CD4-positive, alpha-beta T cell treated with Interleukin-1 beta for 1 hour (primary cell): ENCODE measurements around the gene CST4.
A peak's percentile ranks its signal among the peaks of the same experiment; 100 is the strongest.
"Not testable (repeated sequence)": the region's sequence is repeated elsewhere in the genome, so short reads cannot be mapped to it uniquely, and the experiment has no call there.

Experiments
- DNase-seq, 2 donors: peaks; one replicate each; pipeline ENCODE4 v3.0.0-alpha.2; 2020 to 2022

Gene CST4

DNA sequence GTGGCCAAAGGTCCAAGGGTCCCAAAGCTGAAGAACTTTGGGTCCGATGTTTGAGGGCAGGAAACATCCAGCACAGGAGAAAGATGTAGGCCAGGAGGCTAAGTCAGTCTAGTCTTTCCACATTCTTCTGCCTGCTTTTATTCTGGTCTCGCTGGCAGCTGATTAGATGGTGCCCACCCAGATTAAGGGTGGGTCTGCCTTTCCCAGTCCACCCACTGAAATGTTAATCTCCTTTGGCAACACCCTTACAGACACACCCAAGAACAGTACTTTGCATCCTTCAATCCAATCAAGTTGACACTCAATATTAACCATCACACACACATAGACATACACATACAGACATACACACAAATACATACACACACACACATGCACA, 29.2 kb downstream of the CST4 start:
- not testable (repeated sequence) for DNase-seq

- no peak for DNase-seq
These were observed 29.7 kb downstream of the CST4 start for GRCh38 chr20:23658989-23659609.

DNA sequence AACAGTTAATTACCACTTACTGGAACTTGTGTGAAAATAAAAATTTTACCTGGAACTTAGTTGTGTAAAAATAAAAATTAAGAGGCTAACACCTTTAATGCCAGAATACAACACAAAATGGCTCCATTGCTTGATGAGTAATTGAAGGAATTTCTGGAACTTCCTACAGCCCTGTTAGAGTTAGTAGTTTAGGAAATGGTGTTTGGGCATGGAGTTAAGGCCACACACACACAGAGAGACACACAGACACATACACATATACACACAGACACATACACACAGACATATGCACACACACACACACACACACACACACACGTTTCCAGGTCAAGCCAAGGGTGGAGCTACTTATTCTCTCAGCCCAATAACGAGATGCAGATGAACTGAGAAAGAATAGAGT, 30.5 kb downstream of the CST4 start:
- no peak for DNase-seq

DNA sequence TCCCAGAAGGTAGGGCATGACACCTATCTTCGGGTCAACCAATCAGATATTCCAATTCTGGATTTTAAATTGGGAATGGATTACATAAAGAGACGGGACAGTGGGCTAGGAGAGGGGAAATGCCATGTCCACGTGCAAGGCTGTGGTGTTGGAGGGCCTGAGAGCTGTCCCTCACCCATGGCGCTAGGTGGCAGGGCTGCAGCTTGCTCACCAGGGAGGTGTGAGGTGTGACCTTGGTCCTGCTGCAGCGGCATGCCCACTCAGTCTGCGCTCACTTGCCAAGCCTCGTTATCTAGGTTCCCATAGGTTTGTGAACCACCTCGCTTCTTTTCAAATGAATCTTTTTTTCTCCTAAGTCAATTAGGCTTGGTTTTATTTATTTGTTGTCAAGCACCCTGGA, 31.6 kb downstream of the CST4 start:
- no peak for DNase-seq

GRCh38 chr20:23656372-23656771, 32.5 kb downstream of the CST4 start:
- no peak for DNase-seq

GRCh38 chr20:23655491-23656211, 33.2 kb downstream of the CST4 start:
- DNase-seq: peak; percentile 6 to 47

- no peak for DNase-seq
These were observed 34.1 kb downstream of the CST4 start for GRCh38 chr20:23654717-23655116.

DNA sequence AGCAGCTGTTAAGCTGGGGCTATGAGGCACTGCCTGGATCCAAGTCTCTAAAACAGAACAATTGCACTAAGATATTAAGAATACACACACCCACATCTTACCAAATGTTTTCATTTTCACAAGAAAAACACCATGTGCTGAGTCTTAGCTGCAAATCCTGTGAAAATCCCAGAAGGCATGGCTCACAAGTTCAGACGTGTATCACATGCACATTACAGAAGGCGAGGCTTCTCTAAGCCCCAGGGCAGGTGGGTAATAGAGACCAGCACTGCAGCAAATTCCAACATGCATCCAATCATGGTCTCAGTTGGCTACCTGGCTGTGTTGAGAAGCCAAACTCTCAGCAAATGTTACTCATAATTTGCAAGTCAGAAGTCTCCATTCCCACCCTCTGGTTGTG, 34.8 kb downstream of the CST4 start:
- no peak for DNase-seq

DNA sequence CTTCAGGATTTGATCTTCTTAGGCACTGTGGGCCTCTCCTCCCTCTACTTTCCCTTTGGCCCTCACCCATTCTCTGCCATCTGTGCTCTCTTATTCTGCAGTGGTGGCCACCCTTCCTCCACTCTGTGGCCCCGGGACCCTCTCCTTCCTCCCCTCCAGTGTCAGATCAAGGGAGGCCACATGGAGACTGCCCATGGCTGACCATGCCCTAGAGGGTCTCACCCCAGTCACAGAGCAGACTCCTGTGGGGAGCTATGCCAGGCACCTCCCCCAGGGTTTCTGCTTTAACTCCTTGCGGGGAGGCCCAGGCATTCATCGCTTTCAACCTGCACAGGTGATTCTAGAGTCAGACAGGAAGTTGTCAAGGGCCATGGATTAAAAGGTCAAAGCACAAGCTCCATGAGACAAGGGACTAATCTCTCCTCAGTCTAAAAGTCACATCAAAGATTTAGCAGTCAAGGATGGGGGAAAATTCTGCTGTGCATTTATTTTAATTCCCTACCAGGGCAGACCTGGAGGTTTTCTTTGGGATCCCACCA, 35.4 kb downstream of the CST4 start:
- DNase-seq: no peak

GRCh38 chr20:23652926-23653325, 35.9 kb downstream of the CST4 start:
- DNase-seq: no peak

DNA sequence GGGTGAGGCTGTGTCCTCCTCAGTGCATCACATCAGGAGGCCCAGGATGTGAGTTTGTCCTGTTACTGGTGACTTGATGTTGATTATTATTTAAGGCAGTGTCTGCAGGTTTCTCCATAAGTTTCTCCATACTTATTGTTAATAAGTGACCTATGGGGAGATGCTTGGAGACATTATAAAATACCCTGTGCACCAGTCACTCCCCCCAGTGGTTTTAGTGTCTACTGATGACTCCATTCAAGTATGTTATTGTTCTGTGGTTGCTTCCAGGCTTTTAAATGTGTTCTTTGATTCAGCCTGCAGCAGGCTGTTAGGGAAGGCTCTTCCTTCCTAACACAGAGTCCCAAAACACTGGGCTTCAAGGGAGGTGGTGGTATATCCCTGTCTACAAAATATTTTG, 36.5 kb downstream of the CST4 start:
- no peak for DNase-seq

DNA sequence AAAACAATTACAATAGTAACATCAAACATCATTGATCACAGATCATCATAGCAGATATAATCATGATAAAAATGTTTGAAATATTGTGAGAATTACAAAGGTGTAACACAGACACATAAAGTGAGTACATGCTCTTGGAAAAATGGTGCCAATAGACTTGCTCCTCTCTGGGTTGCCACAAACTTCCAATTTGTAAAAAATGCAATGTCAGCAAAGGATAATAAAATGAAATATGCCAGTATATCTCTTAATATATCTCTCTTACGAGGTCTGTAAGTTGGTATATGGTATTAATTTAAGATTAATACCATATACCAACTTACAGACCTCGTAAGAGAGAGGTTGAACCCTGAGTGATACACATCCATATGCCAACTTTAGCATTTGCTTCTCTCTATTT, 37.7 kb downstream of the CST4 start:
- no peak for DNase-seq

DNA sequence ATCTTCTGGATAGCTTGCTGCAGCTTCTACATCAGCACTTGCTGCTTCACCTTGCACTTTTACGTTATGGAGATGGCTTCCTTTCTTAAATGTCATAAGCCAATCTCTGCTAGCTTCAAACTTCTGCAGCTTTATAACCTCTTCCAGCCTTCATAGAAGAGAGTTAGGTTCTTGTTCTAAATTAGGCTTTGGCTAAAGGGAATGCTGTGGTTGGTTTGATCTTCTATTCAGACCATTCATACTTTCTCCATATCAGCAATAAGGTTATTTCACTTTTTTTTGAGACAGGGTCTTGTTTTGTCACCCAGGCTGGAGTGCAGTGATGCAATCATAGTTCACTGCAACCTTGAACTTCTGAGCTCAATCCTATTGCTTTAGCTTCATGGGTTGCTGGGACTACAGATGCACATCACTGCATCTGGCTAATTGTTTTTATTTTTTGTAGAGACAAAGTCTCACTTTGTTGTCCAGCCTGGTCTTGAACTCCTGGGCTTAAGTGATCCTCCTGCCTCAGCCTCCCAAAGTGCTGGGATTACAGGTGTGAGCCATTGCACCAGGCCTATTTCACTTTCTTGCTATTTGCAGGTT, 38.9 kb downstream of the CST4 start:
- DNase-seq: no peak

DNA sequence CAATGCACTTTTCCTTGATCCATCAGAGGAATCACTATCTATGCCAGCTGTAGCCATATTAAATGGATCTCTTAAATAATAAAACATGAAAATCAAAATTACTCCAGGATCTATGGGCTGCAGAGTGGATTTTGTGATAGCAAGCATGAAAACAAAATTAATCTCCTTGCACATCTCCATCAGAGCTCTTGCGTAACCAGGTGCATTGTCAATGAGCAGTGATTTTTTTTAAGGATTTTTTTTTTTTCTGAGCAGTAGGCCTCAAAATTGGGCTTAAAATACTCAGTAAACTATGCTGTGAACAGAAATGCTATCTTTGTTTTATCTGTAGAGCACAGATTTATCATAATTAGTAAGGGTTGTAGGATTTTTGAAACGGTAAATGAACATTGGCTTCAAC, 39.6 kb downstream of the CST4 start:
- no peak for DNase-seq

- no peak for DNase-seq
These were observed 41.5 kb downstream of the CST4 start for GRCh38 chr20:23647346-23647745.

- DNase-seq: no peak
These were observed 42.5 kb downstream of the CST4 start for GRCh38 chr20:23646106-23646873.

DNA sequence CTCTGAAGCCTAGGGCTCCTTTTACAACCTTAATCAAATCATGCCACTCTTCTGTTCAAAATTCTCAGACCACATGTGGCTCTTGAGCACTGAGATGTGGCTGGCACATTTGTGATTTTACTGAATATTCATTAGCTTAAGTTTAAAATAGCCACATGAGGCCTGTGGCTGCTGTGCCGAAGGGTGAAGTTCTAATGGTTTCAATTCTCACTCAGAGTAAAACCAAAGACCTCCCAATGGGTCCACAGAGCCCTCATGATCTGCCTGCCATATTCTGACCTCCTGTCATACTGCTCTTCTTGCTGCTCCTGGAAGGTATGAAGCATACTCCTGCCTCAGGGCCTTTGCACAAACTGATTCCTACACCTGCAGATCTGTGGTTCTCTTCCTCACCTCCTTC, 43.3 kb downstream of the CST4 start:
- DNase-seq: no peak

DNA sequence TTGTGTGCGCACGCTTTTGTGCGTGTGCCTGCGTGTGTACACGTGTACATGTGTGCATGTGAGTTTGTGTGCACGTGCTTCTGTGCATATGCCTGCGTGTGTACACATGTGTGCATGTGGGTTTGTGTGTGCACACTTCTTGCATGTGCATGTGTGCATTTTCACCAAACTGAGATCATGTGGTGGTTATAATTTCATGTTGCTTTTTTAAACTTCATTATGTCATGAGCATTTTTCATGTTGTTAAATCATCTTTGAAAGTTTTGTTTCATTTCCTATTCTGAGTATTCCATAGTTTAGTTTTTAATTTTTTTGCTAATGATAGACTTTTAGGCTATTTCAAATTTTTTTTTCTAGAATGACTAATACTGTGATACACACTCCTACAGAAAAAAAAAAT, 44.7 kb downstream of the CST4 start:
- DNase-seq: no peak

- no peak for DNase-seq
These were observed 45.2 kb downstream of the CST4 start for GRCh38 chr20:23643659-23644058.

GRCh38 chr20:23641936-23642751, 46.7 kb downstream of the CST4 start:
- no peak for DNase-seq

DNA sequence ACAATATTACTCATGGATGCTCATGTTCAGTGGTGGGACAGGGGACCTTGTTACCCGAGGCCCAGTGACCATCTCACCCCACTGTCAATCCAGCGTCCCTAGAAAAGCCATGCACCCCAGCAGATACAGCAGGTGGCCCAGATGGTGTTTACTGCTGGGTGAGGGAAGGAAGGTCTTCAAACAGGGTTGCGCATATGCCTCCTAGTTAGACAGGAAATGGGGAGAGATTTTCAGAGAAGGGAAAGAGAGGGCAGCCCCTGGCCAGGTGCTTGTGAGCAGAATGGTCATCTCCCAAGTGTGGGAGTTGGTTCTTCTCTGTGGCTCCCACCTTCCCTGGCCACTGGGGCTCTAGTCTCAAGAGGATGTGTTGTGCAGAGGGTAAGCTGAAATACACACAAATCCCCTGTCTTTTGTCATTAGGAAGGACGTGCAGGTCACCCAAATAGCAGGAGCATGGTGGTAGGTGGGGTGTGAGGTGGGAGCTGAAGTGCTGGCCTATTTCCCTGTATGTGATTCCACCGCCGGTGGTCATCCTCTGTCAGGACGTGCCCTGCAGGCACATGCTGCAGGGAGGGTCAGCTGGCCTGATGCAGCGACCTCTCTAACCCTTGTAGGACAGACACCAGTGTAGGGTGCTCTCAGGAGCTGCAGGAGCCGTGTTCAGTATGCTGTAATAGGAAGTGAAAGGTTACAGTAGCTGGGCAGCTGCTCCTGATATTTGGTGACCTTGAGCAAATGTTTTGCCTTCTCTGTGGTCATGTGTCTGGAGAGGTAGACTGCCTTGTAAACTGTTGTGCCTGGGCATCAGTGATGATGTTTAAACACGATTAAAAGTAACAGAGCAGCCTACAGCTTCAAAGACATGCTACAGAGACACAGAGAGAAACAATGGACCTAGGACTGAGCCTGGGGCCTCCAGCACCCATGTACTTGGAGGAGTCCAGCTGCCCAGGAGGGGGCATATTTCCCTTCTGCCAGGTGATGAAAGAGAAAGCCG, 47.9 kb downstream of the CST4 start:
- DNase-seq: no peak
